ENCODE results near the gene GKN1. TPM values are rescaled to one million over a fixed set of nuclear protein-coding genes. Genes with fewer than 3 reads are reported as not detected.

Gene GKN1
- total RNA-seq, 2 experiments from 2014 or later: not detected

DNA sequence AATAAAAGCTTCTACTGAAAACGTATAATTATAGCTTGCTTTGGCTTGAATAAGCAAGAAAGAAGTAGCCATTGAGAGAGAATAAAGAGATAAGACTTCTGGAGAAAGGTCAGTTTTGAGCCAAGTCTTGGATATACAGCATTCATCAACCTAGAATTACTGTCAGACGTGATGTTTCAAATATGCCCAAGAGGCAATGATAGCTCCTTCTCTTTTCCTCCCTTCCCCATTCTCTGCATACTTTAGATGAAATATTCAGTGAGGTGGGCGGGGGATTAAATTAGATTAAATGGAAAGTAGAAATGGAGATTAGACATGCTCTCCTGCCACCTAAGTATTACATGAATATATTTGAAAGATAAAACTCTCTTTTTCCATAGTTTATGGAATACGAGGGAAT, 47.3 kb downstream of the GKN1 start:
- Histone ChIP-seq H3K9me3 (ENCODE audit: low read length) (no peaks in the 10 kb centered on the region), H3K36me3 (ENCODE audit: insufficient read depth, low read length) (no peaks in the 10 kb centered on the region), H3K4me2 (ENCODE audit: low read length) (no peak overlapping the region), H4K20me1 (ENCODE audit: insufficient read depth, low read length) (no peaks in the 10 kb centered on the region), H3K79me2 (ENCODE audit: insufficient read depth, low read depth, low read length) (no peaks in the 10 kb centered on the region), H3K4me1 (ENCODE audit: insufficient read depth, low read length, poor library complexity, severe bottlenecking) (no peaks in the 10 kb centered on the region), H3K27ac (ENCODE audit: low read depth, low read length, poor library complexity, severe bottlenecking) (no peak overlapping the region), H2AFZ (ENCODE audit: low read length) (no peak overlapping the region), H3K4me3 (ENCODE audit: low read depth, low read length, poor library complexity, severe bottlenecking) (no peak overlapping the region), H3K9me2 (ENCODE audit: insufficient read depth, low read length) (no peaks in the 10 kb centered on the region)
- POLR2A ChIA-PET: no interaction called here
- no TSS peak for BruUV-seq (replicated peaks)
- intact Hi-C loops (cut with micrococcal nuclease; ENCODE audit: unreplicated experiment): no loop called here
- TF ChIP-seq EZH2phosphoT487 (IDR thresholded peaks at IDR 0.05; ENCODE audit: borderline replicate concordance, low read depth, low read length): no peak
- TF ChIP-seq, protein P1, sequence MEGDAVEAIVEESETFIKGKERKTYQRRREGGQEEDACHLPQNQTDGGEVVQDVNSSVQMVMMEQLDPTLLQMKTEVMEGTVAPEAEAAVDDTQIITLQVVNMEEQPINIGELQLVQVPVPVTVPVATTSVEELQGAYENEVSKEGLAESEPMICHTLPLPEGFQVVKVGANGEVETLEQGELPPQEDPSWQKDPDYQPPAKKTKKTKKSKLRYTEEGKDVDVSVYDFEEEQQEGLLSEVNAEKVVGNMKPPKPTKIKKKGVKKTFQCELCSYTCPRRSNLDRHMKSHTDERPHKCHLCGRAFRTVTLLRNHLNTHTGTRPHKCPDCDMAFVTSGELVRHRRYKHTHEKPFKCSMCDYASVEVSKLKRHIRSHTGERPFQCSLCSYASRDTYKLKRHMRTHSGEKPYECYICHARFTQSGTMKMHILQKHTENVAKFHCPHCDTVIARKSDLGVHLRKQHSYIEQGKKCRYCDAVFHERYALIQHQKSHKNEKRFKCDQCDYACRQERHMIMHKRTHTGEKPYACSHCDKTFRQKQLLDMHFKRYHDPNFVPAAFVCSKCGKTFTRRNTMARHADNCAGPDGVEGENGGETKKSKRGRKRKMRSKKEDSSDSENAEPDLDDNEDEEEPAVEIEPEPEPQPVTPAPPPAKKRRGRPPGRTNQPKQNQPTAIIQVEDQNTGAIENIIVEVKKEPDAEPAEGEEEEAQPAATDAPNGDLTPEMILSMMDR (conservative IDR thresholded peaks at IDR 0.05; ENCODE audit: low read length): no peak
- CTCF ChIA-PET (ENCODE audit: unreplicated experiment): no interaction called here
- no peak for DNase-seq (ENCODE audit: low spot score)

DNA sequence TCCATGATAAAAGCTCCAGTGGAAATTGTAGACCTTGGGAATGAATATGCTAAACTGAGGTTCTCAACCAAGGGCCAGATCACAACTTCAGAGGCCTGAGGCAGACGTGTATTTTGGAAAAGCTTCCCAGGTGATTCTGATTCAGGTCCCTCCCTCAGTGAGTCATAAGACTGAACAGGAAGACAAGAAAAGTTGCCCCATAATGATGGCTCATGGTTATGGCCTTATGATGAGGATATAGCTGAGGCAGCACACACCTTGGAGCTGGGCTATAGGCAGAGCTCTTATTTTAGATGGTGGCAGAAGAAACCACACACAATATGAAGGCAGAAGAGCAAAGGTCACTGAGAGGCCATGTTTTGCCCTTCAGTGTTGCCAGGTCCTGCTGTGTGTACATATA, 48.1 kb downstream of the GKN1 start:
- Histone ChIP-seq H4K20me1 (ENCODE audit: insufficient read depth, low read length) (no peaks in the 10 kb centered on the region), H3K4me2 (ENCODE audit: low read length) (no peak overlapping the region), H3K9me3 (ENCODE audit: low read length) (no peaks in the 10 kb centered on the region), H3K36me3 (ENCODE audit: insufficient read depth, low read length) (no peaks in the 10 kb centered on the region), H3K9me2 (ENCODE audit: insufficient read depth, low read length) (no peaks in the 10 kb centered on the region), H3K4me1 (ENCODE audit: insufficient read depth, low read length, poor library complexity, severe bottlenecking) (no peaks in the 10 kb centered on the region), H3K27ac (ENCODE audit: low read depth, low read length, poor library complexity, severe bottlenecking) (no peak overlapping the region), H2AFZ (ENCODE audit: low read length) (no peak overlapping the region), H3K4me3 (ENCODE audit: low read depth, low read length, poor library complexity, severe bottlenecking) (no peak overlapping the region), H3K79me2 (ENCODE audit: insufficient read depth, low read depth, low read length) (no peaks in the 10 kb centered on the region)
- TF ChIP-seq, protein P1 (conservative IDR thresholded peaks at IDR 0.05; ENCODE audit: low read length): no peak
- no peak for TF ChIP-seq EZH2phosphoT487 (IDR thresholded peaks at IDR 0.05; ENCODE audit: borderline replicate concordance, low read depth, low read length)
- BruUV-seq (replicated peaks): no TSS peak
- no peak for DNase-seq (ENCODE audit: low spot score)
- intact Hi-C loops (cut with micrococcal nuclease; ENCODE audit: unreplicated experiment): no loop called here
- CTCF ChIA-PET (ENCODE audit: unreplicated experiment): no interaction called here
- POLR2A ChIA-PET: interaction anchor here (0.6 kb wide), 1 partner anchor 33 kb away, joined by 3 read pairs; no protein-coding TSS in a partner anchor

DNA sequence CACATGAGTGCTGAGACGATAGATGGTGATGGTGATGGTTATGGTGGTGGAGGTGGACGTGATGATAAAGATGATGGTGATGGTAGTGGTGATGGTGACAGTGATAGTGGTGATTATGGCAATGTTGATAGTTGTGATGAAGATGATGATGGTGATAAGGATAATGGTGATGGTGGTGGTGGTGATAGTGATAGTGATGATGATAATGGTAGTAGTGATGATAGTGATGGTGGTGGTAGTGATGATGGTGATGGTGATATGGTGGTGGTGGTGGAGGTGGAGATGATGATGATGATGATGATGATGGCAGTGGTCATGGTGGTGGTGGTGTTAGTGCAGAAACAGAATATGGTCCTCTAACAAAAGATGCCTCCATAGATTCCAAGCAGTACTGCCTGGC, 48.8 kb downstream of the GKN1 start:
- Histone ChIP-seq H3K4me2 (ENCODE audit: low read length) (no peak overlapping the region), H3K4me3 (ENCODE audit: low read depth, low read length, poor library complexity, severe bottlenecking) (no peak overlapping the region), H3K79me2 (ENCODE audit: insufficient read depth, low read depth, low read length) (no peaks in the 10 kb centered on the region), H4K20me1 (ENCODE audit: insufficient read depth, low read length) (no peaks in the 10 kb centered on the region), H3K36me3 (ENCODE audit: insufficient read depth, low read length) (no peaks in the 10 kb centered on the region), H2AFZ (ENCODE audit: low read length) (no peak overlapping the region), H3K4me1 (ENCODE audit: insufficient read depth, low read length, poor library complexity, severe bottlenecking) (no peaks in the 10 kb centered on the region), H3K9me2 (ENCODE audit: insufficient read depth, low read length) (no peaks in the 10 kb centered on the region), H3K9me3 (ENCODE audit: low read length) (no peaks in the 10 kb centered on the region), H3K27ac (ENCODE audit: low read depth, low read length, poor library complexity, severe bottlenecking) (no peak overlapping the region)
- TF ChIP-seq, protein P1 (conservative IDR thresholded peaks at IDR 0.05; ENCODE audit: low read length): no peak
- TF ChIP-seq EZH2phosphoT487 (IDR thresholded peaks at IDR 0.05; ENCODE audit: borderline replicate concordance, low read depth, low read length): no peak
- DNase-seq (ENCODE audit: low spot score): no peak
- POLR2A ChIA-PET: no interaction called here
- CTCF ChIA-PET (ENCODE audit: unreplicated experiment): no interaction called here
- intact Hi-C loops (cut with micrococcal nuclease; ENCODE audit: unreplicated experiment): no loop called here
- no TSS peak for BruUV-seq (replicated peaks)
